HPDE6-E6E7 (cell line): ENCODE measurements around the gene KHDC1L.
"Not testable (repeated sequence)": the region's sequence is repeated elsewhere in the genome, so short reads cannot be mapped to it uniquely, and the experiment has no call there.

ENCODE experiments used
- DNase-seq: peaks from one replicate; pipeline ENCODE4 v3.0.0; 2011; ENCODE audit warnings: missing footprints; ENCODE audit errors: extremely low spot score

KHDC1L gene

GRCh38 chr6:73225396-73225795, at the start of gene KHDC1L:
KHDC1L (minus strand) TSS chr6:73225496; CDS start chr6:73225408, 88 bp downstream.
- no peak for DNase-seq

DNA sequence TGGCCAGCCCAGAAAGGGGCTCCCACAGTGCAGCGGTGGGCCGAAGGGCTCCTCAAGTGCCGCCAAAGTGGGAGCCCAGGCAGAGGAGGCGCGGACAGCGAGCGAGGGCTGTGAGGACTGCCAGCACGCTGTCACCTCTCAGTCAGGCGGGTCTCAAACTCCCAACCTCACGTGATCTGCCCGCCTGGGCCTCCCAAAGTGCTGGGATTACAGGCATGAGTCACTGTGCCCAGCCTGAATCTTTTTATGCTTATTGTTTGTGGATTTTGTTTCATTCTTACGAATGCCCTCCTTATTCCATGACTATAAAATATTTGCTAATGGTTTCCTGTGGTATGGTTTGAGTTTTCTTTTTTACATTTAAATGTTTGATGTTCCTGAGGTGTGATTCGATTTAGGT, 44.0 kb upstream of the KHDC1L start:
- DNase-seq = not testable (repeated sequence)

DNA sequence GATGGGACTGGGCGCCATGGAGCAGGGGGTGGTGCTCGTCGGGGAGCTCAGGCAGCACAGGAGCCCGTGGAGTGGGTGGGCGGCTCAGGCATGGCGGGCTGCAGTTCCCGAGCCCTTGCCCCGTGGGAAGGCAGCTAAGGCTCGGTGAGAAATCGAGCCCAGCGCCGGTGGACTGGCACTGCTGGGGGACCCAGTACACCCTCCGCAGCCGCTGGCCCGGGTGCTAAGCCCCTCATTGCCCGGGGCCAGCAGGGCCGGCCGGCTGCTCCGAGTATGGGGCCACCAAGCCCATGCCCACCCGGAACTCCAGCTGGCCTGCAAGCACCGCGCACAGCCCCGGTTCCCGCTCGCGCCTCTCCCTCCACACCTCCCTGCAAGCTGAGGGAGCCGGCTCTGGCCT, 43.6 kb upstream of the KHDC1L start:
- not testable (repeated sequence) for DNase-seq

- peak; percentile 98 for DNase-seq
These were observed 39.1 kb upstream of the KHDC1L start for GRCh38 chr6:73264446-73264845.

GRCh38 chr6:73263570-73263909, 38.2 kb upstream of the KHDC1L start:
- no peak for DNase-seq

DNA sequence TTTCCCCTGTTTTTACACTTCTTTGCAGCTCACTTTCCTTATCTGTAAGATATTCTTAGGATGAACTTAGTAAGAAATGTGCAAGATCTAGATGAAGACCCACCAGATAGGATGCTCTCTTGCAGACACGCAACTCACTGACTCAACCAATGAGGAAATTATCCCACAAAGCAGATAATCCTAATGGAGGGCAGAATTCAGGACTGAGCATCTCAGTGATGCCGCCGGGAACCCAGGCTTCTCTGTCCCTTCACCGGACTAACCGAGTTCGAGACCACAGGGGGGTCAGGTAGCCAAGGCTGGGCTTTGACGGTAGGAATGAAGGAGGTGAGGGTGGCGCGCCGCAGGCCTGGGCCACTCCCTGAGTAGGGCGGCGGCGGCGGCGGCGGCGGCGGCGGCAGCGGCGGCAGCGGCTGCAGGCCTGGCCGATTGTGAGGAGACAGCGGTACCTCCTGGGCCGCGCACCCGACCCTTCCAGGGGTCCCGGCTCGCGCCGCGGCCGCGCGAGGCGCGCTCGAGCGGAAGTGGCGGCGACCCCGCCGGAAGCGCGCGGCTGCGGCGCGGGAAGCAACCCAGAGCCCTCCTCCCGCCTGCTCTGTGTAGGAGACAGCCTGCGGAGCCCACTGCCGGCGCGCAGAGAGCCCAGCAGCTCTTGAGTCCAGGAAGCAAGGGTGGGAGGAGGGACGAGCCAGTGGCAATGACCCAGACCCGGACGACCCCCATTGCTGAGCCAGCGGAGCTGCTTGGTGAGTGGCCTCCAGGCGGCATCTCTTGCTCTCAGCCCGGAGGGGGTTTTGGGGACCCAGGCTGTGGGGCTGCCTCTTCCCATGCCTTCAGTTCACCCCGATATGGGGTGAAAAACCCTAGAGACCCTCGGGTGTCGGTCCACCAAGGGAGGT, 37.6 kb upstream of the KHDC1L start, which contains the start of gene KHDC1:
TSS of gene KHDC1 (minus strand) at position 526 of the 899 bp plus-strand sequence. CDS start 20,679 bp downstream, outside the sequence.
- DNase-seq = peak; percentile 43

DNA sequence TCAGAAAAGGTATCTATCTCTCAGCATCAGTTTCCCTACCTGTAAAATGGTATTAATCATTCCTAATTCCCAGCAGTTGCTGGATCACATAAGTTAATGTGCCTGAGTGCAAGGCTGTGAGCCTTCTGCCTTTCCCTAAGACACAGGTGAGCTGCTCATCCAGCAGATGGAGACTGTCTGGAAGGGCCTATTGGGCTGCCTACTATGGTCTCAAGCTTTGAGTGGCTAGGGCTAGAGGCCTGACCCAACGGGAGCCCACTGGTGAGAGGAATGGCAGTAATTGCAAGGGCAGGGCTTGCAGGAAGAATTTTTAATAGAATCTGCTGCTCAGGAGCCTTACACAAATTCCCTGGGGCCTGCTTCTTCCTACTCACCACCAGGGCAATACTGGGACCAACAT, 33.4 kb upstream of the KHDC1L start:
- no peak for DNase-seq

DNA sequence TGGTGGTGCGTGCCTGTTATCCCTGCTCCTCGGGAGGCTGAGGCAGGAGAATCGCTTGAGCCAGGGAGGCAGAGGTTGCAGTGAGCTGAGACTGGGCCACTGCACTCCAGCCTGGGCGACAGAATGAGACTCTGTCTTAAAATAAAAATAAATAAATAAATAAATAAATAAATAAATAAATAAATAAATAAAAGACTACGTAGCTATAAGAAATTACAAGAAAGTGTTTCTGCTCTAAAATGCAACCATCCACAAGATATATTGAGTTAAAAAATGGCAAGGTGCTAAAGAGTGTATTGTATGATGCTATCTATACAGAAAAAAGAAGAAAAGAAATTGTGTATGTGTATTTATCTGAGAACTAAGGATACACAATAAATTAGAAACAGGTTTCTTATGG, 29.0 kb upstream of the KHDC1L start:
- not testable (repeated sequence) for DNase-seq

DNA sequence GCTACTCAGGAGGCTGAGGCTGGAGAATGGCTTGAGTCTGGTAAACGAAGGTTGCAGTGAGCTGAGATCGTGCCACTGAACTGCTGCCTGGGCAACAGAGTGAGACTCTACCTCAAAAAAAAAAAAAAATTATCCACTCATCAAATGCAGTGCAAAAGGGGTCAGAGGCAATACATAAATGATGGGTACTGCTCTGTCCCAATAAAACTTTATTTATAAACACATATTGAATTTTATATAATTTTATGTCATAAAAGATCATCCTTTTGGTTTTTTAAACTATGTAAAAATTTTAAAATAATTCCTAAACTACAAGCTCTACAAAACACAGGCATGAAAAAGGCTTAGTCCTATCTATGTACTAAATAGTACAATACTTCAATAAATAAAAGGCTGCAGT, 27.4 kb upstream of the KHDC1L start:
- DNase-seq = no peak

GRCh38 chr6:73250016-73250415, 24.7 kb upstream of the KHDC1L start:
- DNase-seq = no peak

DNA sequence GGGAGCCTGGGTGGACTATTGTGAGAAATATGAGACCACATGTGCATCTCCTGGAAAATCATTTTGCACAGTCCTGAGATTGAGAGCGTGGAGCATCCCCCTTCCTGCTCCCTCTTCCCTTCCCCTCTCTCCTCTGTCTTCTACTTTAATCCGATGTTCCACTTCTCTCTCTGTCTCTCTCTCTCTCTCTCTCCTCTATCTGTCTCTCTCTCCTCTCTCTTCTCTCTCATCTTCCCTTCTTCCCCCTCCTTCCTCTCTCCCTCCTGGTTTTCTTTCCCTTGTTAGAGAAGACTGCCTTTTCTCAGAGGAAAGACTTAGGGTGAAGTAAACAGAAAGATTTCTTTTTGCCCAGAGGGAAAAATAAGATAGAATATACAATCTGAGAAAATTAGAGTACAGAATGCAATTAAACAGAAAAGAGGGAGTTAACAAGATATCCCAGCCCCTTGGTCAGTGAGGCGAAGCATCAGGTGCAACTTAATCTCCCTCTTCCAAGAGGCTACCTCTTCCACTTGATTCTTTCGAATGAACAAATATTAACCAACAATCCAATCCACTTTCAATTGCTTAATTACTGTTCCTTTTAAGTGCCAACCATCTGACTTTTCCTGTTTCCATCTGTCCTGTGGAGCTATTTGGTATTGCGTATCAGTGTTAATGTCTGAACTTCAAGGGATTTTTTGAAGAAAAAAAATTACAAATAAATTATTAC, 23.1 kb upstream of the KHDC1L start:
- DNase-seq = no peak

- DNase-seq = no peak
These were observed 16.7 kb upstream of the KHDC1L start for GRCh38 chr6:73242001-73242400.

GRCh38 chr6:73240730-73241129, 15.4 kb upstream of the KHDC1L start:
- DNase-seq = no peak

GRCh38 chr6:73236144-73236750, 11.0 kb upstream of the KHDC1L start:
- peak; percentile 50 for DNase-seq

- peak; percentile 14 for DNase-seq
These were observed 9.4 kb upstream of the KHDC1L start for GRCh38 chr6:73234733-73235132.

DNA sequence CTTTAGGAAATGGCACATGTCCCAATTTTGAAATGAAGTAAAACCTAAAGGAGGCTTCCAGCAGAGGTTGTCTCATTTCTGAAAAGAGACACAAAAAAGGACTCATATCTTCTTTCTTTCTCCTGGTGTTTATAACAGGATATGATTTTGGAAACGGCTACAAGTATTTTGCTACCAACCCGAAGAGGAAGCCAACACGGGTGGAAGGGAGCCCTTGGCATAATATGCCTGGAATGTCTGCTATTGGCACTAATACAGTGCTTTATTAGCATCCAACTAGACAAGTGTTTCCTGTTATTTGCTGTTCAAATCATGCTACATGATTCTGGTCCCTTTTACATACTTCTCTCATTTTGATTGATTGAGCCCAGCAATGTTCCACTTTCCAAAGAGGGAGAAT, 8.7 kb upstream of the KHDC1L start:
- DNase-seq = not testable (repeated sequence)

GRCh38 chr6:73233048-73233447, 7.8 kb upstream of the KHDC1L start:
- no peak for DNase-seq

GRCh38 chr6:73231986-73232391, 6.7 kb upstream of the KHDC1L start:
- no peak for DNase-seq

- no peak for DNase-seq
These were observed 2.4 kb upstream of the KHDC1L start for GRCh38 chr6:73227606-73228255.

DNA sequence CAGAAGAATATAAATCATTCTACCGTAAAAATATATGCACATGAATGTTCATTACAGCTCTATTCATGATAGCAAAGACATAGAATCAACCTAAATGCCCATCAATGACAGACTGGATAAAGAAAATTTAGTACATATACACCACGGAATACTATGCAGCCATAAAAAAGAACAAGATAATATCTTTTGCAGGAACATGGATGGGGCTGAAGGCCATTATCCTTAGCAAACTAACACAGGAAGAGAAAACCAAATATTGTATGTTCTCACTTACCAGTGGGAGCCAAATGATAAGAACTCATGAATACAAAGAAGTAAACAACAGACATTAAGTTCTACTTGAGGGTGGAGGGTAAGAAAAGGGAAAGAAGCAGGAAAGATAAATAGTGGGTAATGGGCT, 8.4 kb downstream of the KHDC1L start:
- no peak for DNase-seq

DNA sequence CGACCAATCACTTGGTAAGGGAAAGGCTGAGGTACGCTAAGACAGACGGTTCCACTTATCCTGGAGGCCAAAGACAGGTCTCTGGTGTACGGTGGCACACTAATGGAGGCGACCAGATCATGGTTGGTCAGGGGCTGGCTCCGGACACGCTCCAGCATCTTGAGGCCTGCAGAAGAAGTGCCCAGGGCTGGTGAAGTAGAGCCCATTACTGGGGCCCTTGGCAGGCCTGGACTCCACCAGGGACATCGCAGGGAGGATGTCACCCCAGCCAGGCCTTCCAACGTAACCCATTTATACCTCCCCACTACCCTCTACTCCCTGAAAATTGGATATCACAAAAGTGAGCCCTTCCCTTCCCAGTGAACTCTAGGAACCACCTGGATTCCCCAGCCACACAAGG, 16.2 kb downstream of the KHDC1L start:
- no peak for DNase-seq

DNA sequence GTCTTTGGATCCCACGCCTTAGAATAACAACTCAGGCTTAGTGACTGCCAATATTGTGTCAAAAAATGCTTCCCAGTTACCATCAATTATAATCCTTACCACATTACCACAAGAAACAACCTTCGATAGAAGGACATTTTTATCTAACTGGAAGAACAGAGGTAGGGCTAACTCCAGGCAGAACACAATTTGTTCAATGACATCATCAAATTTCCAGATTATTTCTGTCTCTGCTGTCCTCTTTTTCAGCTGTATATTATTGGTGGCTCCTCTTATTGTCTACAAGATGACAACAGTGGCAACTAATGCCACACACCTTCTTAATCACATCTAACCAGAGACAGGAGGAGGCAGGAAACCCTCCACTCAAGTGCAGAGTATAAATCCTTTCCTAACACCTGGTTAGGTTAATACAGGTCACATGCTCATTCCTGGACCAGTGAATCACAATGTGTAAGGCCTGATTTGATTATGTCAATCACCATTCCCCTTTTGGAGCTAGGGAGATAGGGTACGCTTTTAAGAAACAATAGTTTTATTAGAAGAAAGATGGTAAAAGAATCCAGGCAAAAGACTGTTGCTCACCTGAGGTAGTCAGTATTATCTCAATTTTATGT, 18.0 kb downstream of the KHDC1L start:
- DNase-seq = no peak
